HepG2 (cell line): ENCODE results near the gene SOBP. TPM values are rescaled to one million over a fixed set of nuclear protein-coding genes. Genes with fewer than 3 reads are reported as not detected.
A peak's percentile ranks its signal among the peaks of the same experiment; 100 is the strongest.

Source experiments
- CENPBD1 ChIP-seq: sonication (generic); formaldehyde crosslinking; IDR thresholded peaks from 2 replicates; pipeline ENCODE4 v1.8.0; 2022; ENCODE audit warnings: missing genetic modification reagents, low read depth, mild to moderate bottlenecking, borderline replicate concordance
- DNMT1 ChIP-seq: sonication (generic); formaldehyde crosslinking; IDR thresholded peaks from 2 replicates; pipeline ENCODE4 v1.5.1; 2020; ENCODE audit warnings: mild to moderate bottlenecking, missing genetic modification reagents
- DZIP1 ChIP-seq: sonication (generic); formaldehyde crosslinking; IDR thresholded peaks from 2 replicates; pipeline ENCODE4 v1.5.0; 2020; ENCODE audit warnings: mild to moderate bottlenecking, missing genetic modification reagents
- ESRRA ChIP-seq: sonication (generic); formaldehyde crosslinking; IDR thresholded peaks from 2 replicates; pipeline ENCODE4 v1.5.1; 2020; ENCODE audit warnings: mild to moderate bottlenecking, low read depth, missing genetic modification reagents
- FOXM1 ChIP-seq: sonication (generic); formaldehyde crosslinking; IDR thresholded peaks from 2 replicates; pipeline ENCODE4 v1.5.0; 2020; ENCODE audit warnings: missing genetic modification reagents
- GATA4 ChIP-seq: sonication (generic); IDR thresholded peaks from 2 replicates; pipeline ENCODE4 v1.6.1; 2016; ENCODE audit warnings: antibody characterized with exemption, low read depth, borderline replicate concordance
- GZF1 ChIP-seq: sonication (generic); formaldehyde crosslinking; IDR thresholded peaks from 2 replicates; pipeline ENCODE4 v1.5.1; 2020; ENCODE audit warnings: mild to moderate bottlenecking, missing genetic modification reagents
- HDAC1 ChIP-seq: sonication (generic); formaldehyde crosslinking; IDR thresholded peaks from 2 replicates; pipeline ENCODE4 v1.5.1; 2020; ENCODE audit warnings: mild to moderate bottlenecking, missing genetic modification reagents
- KLF6 ChIP-seq: IDR thresholded peaks from 2 replicates; pipeline ENCODE4 v1.8.0; 2016; ENCODE audit warnings: missing biosample characterization, missing genetic modification reagents
- KLF9 ChIP-seq: IDR thresholded peaks from 2 replicates; pipeline ENCODE4 v1.6.1; 2016; ENCODE audit warnings: low read depth
- MTF1 ChIP-seq: sonication (generic); formaldehyde crosslinking; IDR thresholded peaks from 2 replicates; pipeline ENCODE4 v1.5.0; 2020; ENCODE audit warnings: missing genetic modification reagents
- NFE2 ChIP-seq: sonication (generic); formaldehyde crosslinking; IDR thresholded peaks from 2 replicates; pipeline ENCODE4 v1.4.0; 2020; ENCODE audit warnings: missing genetic modification reagents
- NR2F1 ChIP-seq, 2 experiments: fragments of 450-650 bp in 1 of 2; formaldehyde crosslinking in 1 of 2; IDR thresholded peaks; 2 replicates each; pipeline versions ENCODE4 v1.5.0 to v1.6.1; 2016 to 2020; ENCODE audit warnings: mild to moderate bottlenecking in 1 of 2, missing compliant biosample characterization in 1 of 2, missing genetic modification reagents in 1 of 2, moderate library complexity in 1 of 2
- NR3C1 ChIP-seq: sonication (generic); formaldehyde crosslinking; IDR thresholded peaks from 2 replicates; pipeline ENCODE4 v1.4.0; 2020; ENCODE audit warnings: missing genetic modification reagents
- SP1 ChIP-seq, 2 experiments: fragments of 450-650 bp in 1 of 2; sonication (generic) in 1 of 2; formaldehyde crosslinking in 1 of 2; IDR thresholded peaks; 2 replicates each; pipeline versions ENCODE4 v1.4.0 to v1.6.1; 2016 to 2020; ENCODE audit warnings: missing genetic modification reagents in 1 of 2
- ZBTB33 ChIP-seq: sonication (generic); formaldehyde crosslinking; IDR thresholded peaks from 2 replicates; pipeline ENCODE4 v1.4.0; 2020; ENCODE audit warnings: missing genetic modification reagents
- ZGPAT ChIP-seq: IDR thresholded peaks from 2 replicates; pipeline ENCODE4 v1.6.1; 2016; ENCODE audit warnings: mild to moderate bottlenecking
- ZKSCAN5 ChIP-seq: sonication (generic); formaldehyde crosslinking; IDR thresholded peaks from 2 replicates; pipeline ENCODE4 v1.5.1; 2020; ENCODE audit warnings: mild to moderate bottlenecking, missing genetic modification reagents
- ZMYM4 ChIP-seq: sonication (generic); formaldehyde crosslinking; IDR thresholded peaks from 2 replicates; pipeline ENCODE4 v1.8.1; 2023; ENCODE audit warnings: mild to moderate bottlenecking, missing genetic modification reagents
- ZNF224 ChIP-seq: sonication (generic); formaldehyde crosslinking; IDR thresholded peaks from 2 replicates; pipeline ENCODE4 v1.5.0; 2020; ENCODE audit warnings: mild to moderate bottlenecking, missing genetic modification reagents
- ZNF329 ChIP-seq: sonication (generic); formaldehyde crosslinking; IDR thresholded peaks from 2 replicates; pipeline ENCODE4 v1.9.0; 2021; ENCODE audit warnings: low read depth, mild to moderate bottlenecking, missing genetic modification reagents
- ZNF362 ChIP-seq: sonication (generic); formaldehyde crosslinking; IDR thresholded peaks from 2 replicates; pipeline ENCODE4 v1.4.0; 2020; ENCODE audit warnings: missing genetic modification reagents, mild to moderate bottlenecking, borderline replicate concordance
- polyA plus RNA-seq, 8 experiments: library from polyadenylated mRNA; depleted of rRNA in 3 of 8; stranded (reverse) in 7 of 8; unstranded in 1 of 8; fragments of >200 nt; fragmentation: Illumina TruSeq in 4 of 8; extraction: Trizol in 4 of 8; gene quantifications; 2 replicates each; pipeline versions ENCODE4 v1.2.1 to v1.2.3, GENCODE V29; 2011 to 2016; ENCODE audit warnings: low read depth in 4 of 8, missing spikeins in 1 of 8, mixed read lengths in 1 of 8; ENCODE audit not compliant: insufficient read depth in 1 of 8
- total RNA-seq, 5 experiments: library from RNA; depleted of rRNA; stranded (reverse); fragments of >200 nt; fragmentation: Illumina TruSeq; extraction: Trizol; gene quantifications; 2 replicates each; pipeline ENCODE4 v1.2.3, GENCODE V29; 2016; ENCODE audit warnings: low read depth in 1 of 5

The SOBP gene
- total and polyA plus RNA-seq, 2 of the 13 experiments (the other 11 are each of a cell fraction or from before 2014, with no cell fraction given) = 1.5 to 6.9 TPM

GRCh38 chr6:107488875-107489635 is 862 bp upstream of the SOBP start (continued):
- TF ChIP-seq SP1 (IDR thresholded peaks at IDR 0.05) (no peak), SP1 (CRISPR knock-in tag; IDR thresholded peaks at IDR 0.05) (no peak), GZF1 (0 out of 2 replicates have a peak, but pooled peaks have one; percentile 37), NR2F1 (CRISPR knock-in tag; IDR thresholded peaks at IDR 0.05) (no peak), DZIP1 (no peak), FOXM1 (CRISPR knock-in tag) (no peak), ESRRA (no peak), ZGPAT (CRISPR knock-in tag) (0 out of 2 replicates have a peak, but pooled peaks have one; percentile 33), ZKSCAN5 (CRISPR knock-in tag) (no peak), ZNF362 (CRISPR knock-in tag) (no peak), ZNF329 (no peak), DNMT1 (no peak), ZNF224 (no peak), CENPBD1 (CRISPR knock-in tag) (no peak), NR3C1 (CRISPR knock-in tag) (no peak), KLF6 (no peak), NFE2 (CRISPR knock-in tag) (no peak), HDAC1 (CRISPR knock-in tag) (peak; percentile 74; the same call in 1 of the 2 replicates), GATA4 (no peak), ZBTB33 (no peak), KLF9 (CRISPR knock-in tag) (no peak), ZMYM4 (CRISPR knock-in tag) (peak; percentile 61), MTF1 (no peak)
